HL-60 (cell line): ENCODE data around the gene KCNT2.

Experiments
- DNase-seq, 2 experiments: peaks; one replicate each; pipeline ENCODE4 v3.0.0-alpha.2; 2010 to 2020; ENCODE audit warnings: low read depth in 1 of 2, low spot score in 1 of 2
- H3K27ac ChIP-seq: fragments of 250-450 bp; sonication (Bioruptor Pico); replicated peaks from 2 replicates; pipeline ENCODE4 v1.5.1; 2020; ENCODE audit warnings: mild to moderate bottlenecking, moderate library complexity
- H3K27me3 ChIP-seq: fragments of 250-450 bp; sonication (Bioruptor Pico); 2 replicates; pipeline ENCODE4 v1.5.1; 2021; ENCODE audit warnings: mild to moderate bottlenecking, moderate library complexity; ENCODE audit not compliant: insufficient read depth, poor library complexity, severe bottlenecking
- H3K4me3 ChIP-seq: replicated peaks from 2 replicates; pipeline ENCODE4 v1.5.1; 2011; ENCODE audit warnings: mild to moderate bottlenecking, control low read depth, low read length; ENCODE audit not compliant: insufficient read depth
- CTCF ChIP-seq: IDR thresholded peaks from one replicate; pipeline ENCODE4 v1.5.1; 2011; ENCODE audit warnings: low read length, control low read depth, inconsistent platforms; ENCODE audit not compliant: insufficient read depth
- GABPA ChIP-seq: IDR thresholded peaks from 2 replicates; pipeline ENCODE4 v1.6.1; 2012; ENCODE audit warnings: low read depth
- POLR2AphosphoS5 ChIP-seq: IDR thresholded peaks from 2 replicates; pipeline ENCODE4 v1.6.1; 2012; ENCODE audit warnings: low read depth
- SPI1 ChIP-seq: IDR thresholded peaks from 2 replicates; pipeline ENCODE4 v1.6.1; 2012; ENCODE audit warnings: low read depth, mild to moderate bottlenecking, borderline replicate concordance
- TF ChIP-seq, protein P1 (sequence below): IDR thresholded peaks from 2 replicates; pipeline ENCODE4 v1.6.1; 2012; ENCODE audit warnings: low read depth; ENCODE audit not compliant: insufficient replicate concordance

Gene KCNT2

DNA sequence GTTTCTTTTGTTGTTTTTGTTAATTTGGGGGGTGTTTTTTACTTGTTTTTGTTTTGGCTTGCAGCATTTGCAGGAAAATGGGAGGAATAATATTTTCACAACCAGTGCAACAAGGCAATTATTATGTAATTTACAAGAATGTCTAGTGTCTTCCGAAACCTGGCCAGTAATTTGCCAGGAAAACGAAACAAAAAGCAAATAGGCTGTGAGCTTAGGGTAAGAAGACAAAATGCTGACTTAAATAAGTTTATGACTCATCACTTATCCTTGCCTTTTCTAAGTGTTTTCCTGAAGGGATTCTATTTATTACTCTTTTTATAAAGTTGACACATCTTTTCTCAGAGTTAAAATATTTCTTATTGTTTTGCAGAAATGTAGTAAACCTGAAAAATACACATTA, 49.8 kb downstream of the KCNT2 start:
- H3K4me3 ChIP-seq = no peak overlapping the region
- H3K27ac ChIP-seq = no peak overlapping the region

DNA sequence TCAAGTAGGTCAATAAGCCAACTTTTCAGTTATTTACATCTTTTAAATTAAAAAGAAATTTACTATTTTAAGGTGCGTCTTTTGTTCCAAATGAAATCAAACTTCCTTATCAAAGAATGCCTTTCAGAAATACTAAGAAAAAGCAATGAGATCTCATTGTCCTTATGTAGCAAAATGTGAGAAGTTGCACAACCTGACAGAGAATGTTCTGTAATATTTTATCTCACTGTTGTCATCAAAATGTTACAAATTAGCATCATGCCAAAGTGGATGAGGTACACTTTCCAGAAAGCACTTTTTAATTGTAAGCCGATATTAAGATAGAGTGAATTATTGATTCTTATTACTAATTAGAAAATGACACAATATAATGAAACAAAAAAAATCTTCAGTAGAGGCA, 50.4 kb downstream of the KCNT2 start:
- no peak for DNase-seq
- Histone ChIP-seq H3K27me3 (no peaks in the 10 kb centered on the region), H3K27ac (no peak overlapping the region), H3K4me3 (no peak overlapping the region)
- no peak for TF ChIP-seq POLR2AphosphoS5
- TF ChIP-seq, protein P1, sequence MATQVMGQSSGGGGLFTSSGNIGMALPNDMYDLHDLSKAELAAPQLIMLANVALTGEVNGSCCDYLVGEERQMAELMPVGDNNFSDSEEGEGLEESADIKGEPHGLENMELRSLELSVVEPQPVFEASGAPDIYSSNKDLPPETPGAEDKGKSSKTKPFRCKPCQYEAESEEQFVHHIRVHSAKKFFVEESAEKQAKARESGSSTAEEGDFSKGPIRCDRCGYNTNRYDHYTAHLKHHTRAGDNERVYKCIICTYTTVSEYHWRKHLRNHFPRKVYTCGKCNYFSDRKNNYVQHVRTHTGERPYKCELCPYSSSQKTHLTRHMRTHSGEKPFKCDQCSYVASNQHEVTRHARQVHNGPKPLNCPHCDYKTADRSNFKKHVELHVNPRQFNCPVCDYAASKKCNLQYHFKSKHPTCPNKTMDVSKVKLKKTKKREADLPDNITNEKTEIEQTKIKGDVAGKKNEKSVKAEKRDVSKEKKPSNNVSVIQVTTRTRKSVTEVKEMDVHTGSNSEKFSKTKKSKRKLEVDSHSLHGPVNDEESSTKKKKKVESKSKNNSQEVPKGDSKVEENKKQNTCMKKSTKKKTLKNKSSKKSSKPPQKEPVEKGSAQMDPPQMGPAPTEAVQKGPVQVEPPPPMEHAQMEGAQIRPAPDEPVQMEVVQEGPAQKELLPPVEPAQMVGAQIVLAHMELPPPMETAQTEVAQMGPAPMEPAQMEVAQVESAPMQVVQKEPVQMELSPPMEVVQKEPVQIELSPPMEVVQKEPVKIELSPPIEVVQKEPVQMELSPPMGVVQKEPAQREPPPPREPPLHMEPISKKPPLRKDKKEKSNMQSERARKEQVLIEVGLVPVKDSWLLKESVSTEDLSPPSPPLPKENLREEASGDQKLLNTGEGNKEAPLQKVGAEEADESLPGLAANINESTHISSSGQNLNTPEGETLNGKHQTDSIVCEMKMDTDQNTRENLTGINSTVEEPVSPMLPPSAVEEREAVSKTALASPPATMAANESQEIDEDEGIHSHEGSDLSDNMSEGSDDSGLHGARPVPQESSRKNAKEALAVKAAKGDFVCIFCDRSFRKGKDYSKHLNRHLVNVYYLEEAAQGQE = no peak

More for the DNA sequence above, 49.8 kb downstream of the KCNT2 start:
- TF ChIP-seq CTCF (no peak), SPI1 (no peak), GABPA (no peak)
- DNase-seq = no peak
- no peaks in the 10 kb centered on the region for H3K27me3 ChIP-seq

GRCh38 chr1:196550731-196551130, 57.5 kb downstream of the KCNT2 start:
- no peak for TF ChIP-seq POLR2AphosphoS5
- no peak for TF ChIP-seq CTCF
- TF ChIP-seq, protein P1 = no peak
- TF ChIP-seq GABPA = no peak
- no peak for TF ChIP-seq SPI1
- Histone ChIP-seq H3K27me3 (no peaks in the 10 kb centered on the region), H3K27ac (no peak overlapping the region), H3K4me3 (no peak overlapping the region)
- no peak for DNase-seq

DNA sequence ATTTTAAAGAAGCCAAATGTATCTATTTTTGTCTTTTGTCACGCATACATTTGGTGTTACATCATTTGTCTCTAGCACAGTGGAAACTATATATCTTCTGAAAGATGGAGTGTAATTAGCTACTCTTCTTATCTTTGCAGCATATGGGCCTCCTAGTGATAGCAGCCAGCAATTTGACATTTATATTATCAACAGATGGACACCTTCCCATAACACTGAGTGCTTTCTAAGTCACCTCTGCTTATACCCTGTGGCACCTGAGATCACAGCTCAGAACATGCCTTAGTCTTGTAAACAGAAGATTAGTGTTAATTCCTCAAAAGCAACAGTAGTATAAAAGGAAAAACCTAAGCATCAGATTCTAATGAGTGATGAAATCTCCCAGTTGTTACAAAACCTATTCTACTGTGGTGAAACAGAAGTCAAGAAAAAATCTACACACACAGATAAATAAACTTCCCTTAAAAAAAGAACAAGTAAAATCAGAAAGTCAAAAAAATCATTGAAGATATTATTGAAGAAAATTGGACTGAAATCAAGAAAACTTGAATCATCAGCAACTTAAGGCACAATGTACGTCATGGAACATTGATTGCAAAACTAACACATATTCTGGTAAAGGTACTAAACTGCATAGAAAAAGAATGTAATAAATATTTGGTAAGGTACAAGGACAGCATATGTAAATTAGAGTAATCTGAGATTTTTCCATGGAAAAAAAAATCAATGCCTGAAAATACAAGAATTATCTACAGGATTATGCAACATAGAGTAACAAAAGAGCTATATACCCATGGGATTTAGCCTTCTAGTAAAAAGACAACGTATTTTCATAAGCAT, 61.7 kb downstream of the KCNT2 start:
- DNase-seq = no peak
- no peak overlapping the region for H3K4me3 ChIP-seq
- no peak overlapping the region for H3K27ac ChIP-seq
- TF ChIP-seq POLR2AphosphoS5 = no peak
- TF ChIP-seq, protein P1 = no peak
- TF ChIP-seq SPI1 = no peak
- TF ChIP-seq GABPA = no peak
- TF ChIP-seq CTCF = no peak
- no peaks in the 10 kb centered on the region for H3K27me3 ChIP-seq
